H1 (cell line): ENCODE data around the gene KRT14. TPM values are rescaled to one million over a fixed set of nuclear protein-coding genes. Genes with fewer than 3 reads are reported as not detected.
"Not testable (repeated sequence)": the region's sequence is repeated elsewhere in the genome, so short reads cannot be mapped to it uniquely, and the experiment has no call there.

Experiments
- CTCF ChIA-PET: fragments of 300-600 bp; sonication (Branson Sonifier 250); formaldehyde crosslinking; loops from one replicate; lab custom pipeline; 2021; ENCODE audit not compliant: partially characterized antibody; lab: Charles Lee
- POLR2A ChIA-PET: fragments of 300-600 bp; sonication (Branson Sonifier 250); formaldehyde crosslinking; loops from one replicate; lab custom pipeline; 2021; ENCODE audit warnings: inconsistent platforms; ENCODE audit not compliant: partially characterized antibody; lab: Charles Lee
- DNase-seq, 2 experiments: peaks; one replicate each; pipeline versions ENCODE4 v3.0.0 to v3.0.0-alpha.2; 2010 to 2022; ENCODE audit warnings: low spot score in 2 of 2, low read depth in 1 of 2, mixed read lengths in 1 of 2
- FAIRE-seq: peaks from 2 replicates; lab custom pipeline; 2011; peaks lifted over from hg19 to GRCh38; lab: Jason Lieb, UNC
- H2AFZ ChIP-seq: 2 replicates; pipeline ENCODE4 v1.8.1; 2012; ENCODE audit warnings: low read length, inconsistent platforms
- H2AK5ac ChIP-seq: 2 replicates; pipeline ENCODE4 v1.6.1; 2013; ENCODE audit warnings: low read depth, low read length
- H2BK120ac ChIP-seq: replicated peaks from 2 replicates; pipeline ENCODE3; 2013; ENCODE audit warnings: low read depth, low read length, inconsistent platforms
- H2BK12ac ChIP-seq: 2 replicates; pipeline ENCODE4 v1.6.1; 2013; ENCODE audit warnings: low read depth, low read length
- H2BK15ac ChIP-seq: 2 replicates; pipeline ENCODE4 v1.6.1; 2013; ENCODE audit warnings: low read length
- H2BK20ac ChIP-seq: 2 replicates; pipeline ENCODE4 v1.6.1; 2013; ENCODE audit warnings: low read length
- H2BK5ac ChIP-seq: 2 replicates; pipeline ENCODE4 v1.6.1; 2013; ENCODE audit warnings: low read depth, low read length
- H3K14ac ChIP-seq: 2 replicates; pipeline ENCODE4 v1.6.1; 2013; ENCODE audit warnings: inconsistent platforms; ENCODE audit not compliant: insufficient read length
- H3K18ac ChIP-seq: 2 replicates; pipeline ENCODE4 v1.6.1; 2013; ENCODE audit warnings: low read length; ENCODE audit errors: extremely low read depth
- H3K23ac ChIP-seq: 2 replicates; pipeline ENCODE4 v1.6.1; 2013; ENCODE audit warnings: inconsistent platforms; ENCODE audit not compliant: insufficient read length
- H3K23me2 ChIP-seq: 2 replicates; pipeline ENCODE4 v1.6.1; 2013; ENCODE audit warnings: low read depth, low read length
- H3K27ac ChIP-seq: 2 replicates; pipeline ENCODE4 v1.6.1; 2011; ENCODE audit warnings: low read depth, low read length, inconsistent platforms
- H3K27me3 ChIP-seq, 4 experiments: replicated peaks in 1 of 4; 1 replicate in 1 of 4; 2 replicates in 3 of 4; pipeline versions ENCODE4 v1.6.1 to v1.8.1; 2011 to 2013; ENCODE audit warnings: low read length in 3 of 4, mild to moderate bottlenecking in 3 of 4, inconsistent platforms in 2 of 4, mixed read lengths in 2 of 4, moderate library complexity in 1 of 4; ENCODE audit not compliant: control insufficient read depth in 3 of 4, insufficient read depth in 3 of 4; ENCODE audit errors: extremely low read depth in 1 of 4
- H3K36me3 ChIP-seq, 4 experiments: 2 replicates each; pipeline versions ENCODE4 v1.6.1 to v1.8.1; 2011 to 2013; ENCODE audit warnings: mild to moderate bottlenecking in 4 of 4, low read length in 3 of 4, moderate library complexity in 2 of 4, control low read depth in 1 of 4, inconsistent platforms in 1 of 4; ENCODE audit not compliant: insufficient read depth in 4 of 4, control insufficient read depth in 2 of 4
- H3K4ac ChIP-seq: replicated peaks from 2 replicates; pipeline ENCODE3; 2013; ENCODE audit warnings: low read length, low read depth, mixed read lengths, inconsistent platforms; ENCODE audit not compliant: insufficient read length
- H3K4me1 ChIP-seq, 4 experiments: replicated peaks in 1 of 4; 1 replicate in 1 of 4; 2 replicates in 3 of 4; pipeline versions ENCODE4 v1.6.1 to v1.8.1; 2011 to 2013; ENCODE audit warnings: low read length in 3 of 4, inconsistent platforms in 2 of 4, mixed read lengths in 1 of 4; ENCODE audit not compliant: insufficient read depth in 4 of 4, control insufficient read depth in 3 of 4
- H3K4me2 ChIP-seq, 2 experiments: 2 replicates each; pipeline versions ENCODE4 v1.6.1 to v1.8.1; 2011 to 2013; ENCODE audit warnings: low read depth in 2 of 2, low read length in 2 of 2, control low read depth in 1 of 2, inconsistent platforms in 1 of 2, mild to moderate bottlenecking in 1 of 2; ENCODE audit not compliant: insufficient read depth in 1 of 2
- H3K4me3 ChIP-seq, 4 experiments: fragments of 200-600, 300-600 bp in 1 of 4; sonication (generic), shearing (Covaris generic), sonication (Bioruptor Twin) in 1 of 4; 2 replicates each; pipeline versions ENCODE4 v1.5.1 to v1.8.1; 2011 to 2016; ENCODE audit warnings: low read length in 4 of 4, low read depth in 3 of 4, control low read depth in 2 of 4, inconsistent platforms in 2 of 4, mild to moderate bottlenecking in 2 of 4, mixed read lengths in 1 of 4, moderate library complexity in 1 of 4; ENCODE audit not compliant: insufficient read depth in 2 of 4; ENCODE audit errors: extremely low read depth in 1 of 4
- H3K56ac ChIP-seq: replicated peaks from 2 replicates; pipeline ENCODE3; 2013; ENCODE audit warnings: low read depth, mild to moderate bottlenecking, mixed read lengths, low read length, inconsistent platforms; ENCODE audit not compliant: insufficient read length
- H3K79me1 ChIP-seq: 2 replicates; pipeline ENCODE4 v1.6.1; 2013; ENCODE audit warnings: low read depth, low read length, control low read depth
- H3K79me2 ChIP-seq, 2 experiments: 2 replicates each; pipeline versions ENCODE4 v1.6.1 to v1.8.1; 2012 to 2013; ENCODE audit warnings: low read length in 2 of 2, mild to moderate bottlenecking in 2 of 2, inconsistent platforms in 1 of 2; ENCODE audit not compliant: insufficient read depth in 2 of 2, control insufficient read depth in 1 of 2
- H3K9ac ChIP-seq, 4 experiments: replicated peaks in 1 of 4; 1 replicate in 1 of 4; 2 replicates in 3 of 4; pipeline versions ENCODE4 v1.6.1 to v1.8.1; 2011 to 2013; ENCODE audit warnings: low read depth in 3 of 4, low read length in 3 of 4, control low read depth in 2 of 4, mild to moderate bottlenecking in 2 of 4, moderate library complexity in 2 of 4, inconsistent platforms in 1 of 4; ENCODE audit errors: extremely low read depth in 1 of 4
- H3K9me3 ChIP-seq, 2 experiments: 2 replicates each; pipeline versions ENCODE4 v1.6.1 to v1.8.1; 2012 to 2013; ENCODE audit warnings: mild to moderate bottlenecking in 2 of 2, moderate library complexity in 2 of 2, control low read depth in 1 of 2, inconsistent platforms in 1 of 2, low read depth in 1 of 2, low read length in 1 of 2, mixed read lengths in 1 of 2; ENCODE audit not compliant: insufficient read depth in 2 of 2
- H4K20me1 ChIP-seq, 2 experiments: replicated peaks in 1 of 2; 2 replicates each; pipeline versions ENCODE3 to v1.8.1; 2011 to 2013; ENCODE audit warnings: inconsistent platforms in 2 of 2, low read length in 2 of 2, mild to moderate bottlenecking in 1 of 2; ENCODE audit not compliant: insufficient read depth in 2 of 2, control insufficient read depth in 1 of 2
- H4K5ac ChIP-seq: 2 replicates; pipeline ENCODE4 v1.6.1; 2013; ENCODE audit warnings: low read length, low read depth, mixed read lengths, inconsistent platforms; ENCODE audit not compliant: insufficient read length
- H4K8ac ChIP-seq: 2 replicates; pipeline ENCODE4 v1.8.0; 2013; ENCODE audit warnings: mild to moderate bottlenecking, moderate library complexity, low read length, inconsistent platforms; ENCODE audit not compliant: insufficient read depth; ENCODE audit errors: extremely low read depth
- H4K91ac ChIP-seq: replicated peaks from 2 replicates; pipeline ENCODE3; 2013; ENCODE audit warnings: low read length, mixed read lengths, inconsistent platforms; ENCODE audit not compliant: insufficient read length
- WGBS, 2 experiments: shearing (Covaris generic) in 1 of 2; methylation state at CpG; one replicate each; pipeline versions ENCODE4 v1.1.6 to v1.1.7; 2013 to 2015; ENCODE audit warnings: low lambda C conversion rate in 2 of 2, mixed read lengths in 2 of 2, inconsistent platforms in 1 of 2, low coverage in 1 of 2, missing lambda C conversion rate in 1 of 2; ENCODE audit not compliant: insufficient replicate concordance in 2 of 2, insufficient coverage in 1 of 2, insufficient read length in 1 of 2; ENCODE audit errors: extremely low coverage in 1 of 2, missing lambda C conversion rate in 1 of 2; 5-methylcytosine and 5-hydroxymethylcytosine counted together
- polyA plus RNA-seq, 7 experiments: library from polyadenylated mRNA; depleted of rRNA in 3 of 7; stranded (reverse) in 5 of 7; unstranded in 2 of 7; fragments of >200 nt in 5 of 7; fragments of 200-250 nt in 2 of 7; gene quantifications; 1 replicate in 5 of 7; 2 replicates in 1 of 7; 4 replicates in 1 of 7; pipeline versions ENCODE4 v1.2.1 to v1.2.3, GENCODE V29; 2011 to 2013; ENCODE audit warnings: missing spikeins in 2 of 7, mixed read lengths in 2 of 7
- total RNA-seq: library from RNA; stranded (reverse); fragmentation: NEBNext Ultra II Directional; extraction: Animal tissue kit (Norgen Biotek cat#: 25700); gene quantifications from 2 replicates; pipeline ENCODE4 v1.2.1, GENCODE V29; 2021

KRT14 gene
- total and polyA plus RNA-seq, 2 of the 8 experiments (the other 6 are each of a cell fraction or from before 2014, with no cell fraction given): 0.35 TPM; not detected in 1

DNA sequence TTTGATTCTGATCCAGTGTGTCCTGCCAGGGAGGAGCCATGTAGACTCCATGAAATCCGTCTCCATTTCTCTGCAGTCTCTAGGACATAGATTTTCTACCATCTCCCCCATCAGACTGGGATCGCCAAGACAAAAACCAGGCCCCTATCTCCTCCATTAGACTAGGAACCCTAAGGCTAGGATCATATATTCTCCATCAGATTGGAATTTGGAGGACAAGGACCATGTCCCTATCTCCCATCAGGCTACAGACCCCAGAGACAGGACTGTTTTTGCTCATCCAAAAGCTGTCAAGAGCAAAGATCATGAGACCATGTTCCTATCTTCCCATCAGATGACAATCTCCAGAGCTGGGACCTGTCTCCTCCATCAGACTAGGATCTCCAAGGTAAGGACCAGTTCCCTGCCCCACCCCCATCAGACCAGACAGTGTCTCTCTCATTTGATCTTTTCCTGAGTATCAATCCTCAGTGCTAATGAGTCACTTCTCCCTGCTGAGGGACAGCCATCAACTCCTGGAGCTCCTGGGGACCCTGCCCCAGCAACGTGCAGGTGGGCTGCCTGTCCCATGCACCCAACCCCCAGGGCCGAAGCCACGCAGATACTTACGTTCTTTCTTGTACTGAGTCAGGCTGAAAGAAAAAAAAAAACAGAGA lies 33.4 kb upstream of the KRT14 start:
- not testable (repeated sequence) for H3K23ac ChIP-seq, H4K8ac ChIP-seq, H3K18ac ChIP-seq, H4K5ac ChIP-seq, H2BK15ac ChIP-seq, H4K91ac ChIP-seq, H3K9me3 ChIP-seq, H3K36me3 ChIP-seq, H4K20me1 ChIP-seq, H3K79me2 ChIP-seq, H3K79me1 ChIP-seq, H3K27ac ChIP-seq, H3K4me2 ChIP-seq, H3K56ac ChIP-seq, H3K14ac ChIP-seq, H2BK120ac ChIP-seq, H2BK5ac ChIP-seq, H3K4me3 ChIP-seq, DNase-seq, FAIRE-seq, H3K9ac ChIP-seq, H3K4ac ChIP-seq, H2BK20ac ChIP-seq, H3K27me3 ChIP-seq, H2BK12ac ChIP-seq, H2AK5ac ChIP-seq, H2AFZ ChIP-seq, H3K4me1 ChIP-seq, H3K23me2 ChIP-seq
- POLR2A ChIA-PET: interaction anchor here (1.3 to 1.7 kb wide), 2 partner anchors 68 to 92 kb away, joined by 3 read pairs; partner anchors contain the start of genes EIF1 and KRT19
- CTCF ChIA-PET: interaction anchor here (0.6 to 14.5 kb wide), 13 partner anchors 7 to 292 kb away, joined by 3 to 103 read pairs (median 6); no protein-coding TSS in a partner anchor
- WGBS, 2 experiments: 93% methylated on average over 5 of the region's 6 CpGs; no CpG with 5 or more reads in 1 of the 2 experiments
